GM23338 (cell line): Measurements from ENCODE around the gene ACP3. TPM values are rescaled to one million over a fixed set of nuclear protein-coding genes. Genes with fewer than 3 reads are reported as not detected.
A peak's percentile ranks its signal among the peaks of the same experiment; 100 is the strongest.
"Not testable (repeated sequence)": the region's sequence is repeated elsewhere in the genome, so short reads cannot be mapped to it uniquely, and the experiment has no call there.

Source experiments
- ATAC-seq: fragments of 200-7000 bp; cut with Tn5 transposase; 3 replicates; pipeline ENCODE4 v1.9.1; 2020
- DNase-seq: peaks from one replicate; pipeline ENCODE4 v3.0.0-alpha.2; 2015; ENCODE audit warnings: low spot score
- H2AFZ ChIP-seq: fragments of 200-600 bp; sonication (generic); 2 replicates; pipeline ENCODE4 v1.8.0; 2016; ENCODE audit warnings: antibody characterized with exemption, mild to moderate bottlenecking, moderate library complexity
- H3F3A ChIP-seq: fragments of 200-600 bp; sonication (generic); replicated peaks from 2 replicates; pipeline ENCODE4 v1.8.0; 2017; ENCODE audit warnings: antibody characterized with exemption, mixed run types, low read depth
- H3K27ac ChIP-seq: fragments of 200-600 bp; sonication (generic); 2 replicates; pipeline ENCODE4 v1.6.1; 2016; ENCODE audit warnings: low read depth
- H3K27me3 ChIP-seq: fragments of 200-600 bp; sonication (generic); 2 replicates; pipeline ENCODE4 v1.8.0; 2016; ENCODE audit warnings: mild to moderate bottlenecking, mixed run types, moderate library complexity; ENCODE audit not compliant: insufficient read depth
- H3K36me3 ChIP-seq: fragments of 200-600 bp; sonication (generic); 2 replicates; pipeline ENCODE4 v1.8.0; 2016; ENCODE audit warnings: mild to moderate bottlenecking; ENCODE audit not compliant: insufficient read depth
- H3K4me1 ChIP-seq: fragments of 200-600 bp; sonication (generic); 2 replicates; pipeline ENCODE4 v1.8.0; 2016; ENCODE audit warnings: mild to moderate bottlenecking, moderate library complexity; ENCODE audit not compliant: insufficient read depth
- H3K4me2 ChIP-seq: fragments of 200-600 bp; sonication (generic); 2 replicates; pipeline ENCODE4 v1.7.1; 2017; ENCODE audit warnings: mixed run types
- H3K4me3 ChIP-seq: fragments of 200-600 bp; sonication (generic); 2 replicates; pipeline ENCODE4 v1.6.1; 2016; ENCODE audit warnings: mixed run types
- H3K79me2 ChIP-seq: fragments of 200-600 bp; sonication (generic); replicated peaks from 2 replicates; pipeline ENCODE4 v1.8.0; 2017; ENCODE audit warnings: mild to moderate bottlenecking; ENCODE audit not compliant: insufficient read depth
- H3K9me2 ChIP-seq: fragments of 200-600 bp; sonication (generic); 2 replicates; pipeline ENCODE4 v1.8.0; 2017; ENCODE audit not compliant: insufficient read depth
- H4K20me1 ChIP-seq: fragments of 200-600 bp; sonication (generic); replicated peaks from 2 replicates; pipeline ENCODE4 v1.8.0; 2017; ENCODE audit warnings: mild to moderate bottlenecking; ENCODE audit not compliant: insufficient read depth
- H3K27ac Mint-ChIP-seq: 2 replicates; pipeline ENCODE4 v1.8.0; 2020; ENCODE audit warnings: inconsistent platforms, mild to moderate bottlenecking, moderate library complexity, mixed read lengths
- H3K27me3 Mint-ChIP-seq: 3 replicates; pipeline ENCODE4 v1.8.0; 2022; ENCODE audit warnings: low read depth, mild to moderate bottlenecking, moderate library complexity, mixed read lengths, inconsistent platforms; ENCODE audit not compliant: insufficient read depth, poor library complexity
- H3K36me3 Mint-ChIP-seq: 3 replicates; pipeline ENCODE4 v1.8.0; 2021; ENCODE audit warnings: low read depth, mild to moderate bottlenecking, inconsistent platforms, moderate library complexity, mixed read lengths
- H3K4me1 Mint-ChIP-seq: 3 replicates; pipeline ENCODE4 v1.8.0; 2020; ENCODE audit warnings: mild to moderate bottlenecking, inconsistent platforms, mixed read lengths
- H3K4me3 Mint-ChIP-seq: 3 replicates; pipeline ENCODE4 v1.8.0; 2021; ENCODE audit warnings: moderate library complexity, mild to moderate bottlenecking, inconsistent platforms, mixed read lengths
- H3K9me3 Mint-ChIP-seq: 3 replicates; pipeline ENCODE4 v1.8.0; 2020; ENCODE audit warnings: moderate library complexity, mild to moderate bottlenecking, inconsistent platforms, mixed read lengths
- EZH2 ChIP-seq: fragments of 200-600 bp; sonication (generic); IDR thresholded peaks from one replicate; pipeline ENCODE4 v1.8.0; 2017; ENCODE audit warnings: antibody characterized with exemption, mild to moderate bottlenecking, low read depth; ENCODE audit not compliant: unreplicated experiment
- EZH2phosphoT487 ChIP-seq: fragments of 200-600 bp; sonication (generic); IDR thresholded peaks from one replicate; pipeline ENCODE4 v1.8.1; 2018; ENCODE audit warnings: antibody characterized with exemption; ENCODE audit not compliant: unreplicated experiment
- JUNB ChIP-seq: IDR thresholded peaks from one replicate; pipeline ENCODE4 v1.6.1; 2016; ENCODE audit warnings: antibody characterized with exemption; ENCODE audit not compliant: unreplicated experiment
- POLR2AphosphoS5 ChIP-seq: IDR thresholded peaks from 2 replicates; pipeline ENCODE4 v1.6.1; 2016; ENCODE audit warnings: antibody characterized with exemption, low read depth
- ZNF114 ChIP-seq: fragments of 250-450 bp; sonication (Bioruptor Pico); IDR thresholded peaks from 2 replicates; pipeline ENCODE4 v1.5.0; 2020; ENCODE audit warnings: mild to moderate bottlenecking, moderate library complexity
- polyA plus RNA-seq: library from polyadenylated mRNA; unstranded; fragments of >200 nt; fragmentation: Nextera tagmentation; extraction: Ambion mirVana; gene quantifications from 2 replicates; pipeline ENCODE4 v1.2.1, GENCODE V29; 2016
- total RNA-seq: library from RNA; depleted of rRNA; stranded (reverse); fragments of >200 nt; shearing (Covaris generic); gene quantifications from 2 replicates; pipeline ENCODE4 v1.2.3, GENCODE V29; 2014
- TF ChIP-seq, protein P1 (sequence below), 2 experiments: fragments of 200-600 bp in 1 of 2; sonication (generic) in 1 of 2; conservative IDR thresholded peaks; 2 replicates each; pipeline versions ENCODE4 v1.5.1 to v1.6.1; 2016 to 2017; ENCODE audit warnings: antibody characterized with exemption in 2 of 2, low read depth in 2 of 2, mild to moderate bottlenecking in 2 of 2, moderate library complexity in 1 of 2
- TF ChIP-seq, protein P2 (sequence below): IDR thresholded peaks from 2 replicates; pipeline ENCODE4 v1.6.1; 2016; ENCODE audit warnings: antibody characterized with exemption

ACP3 gene
- total and polyA plus RNA-seq, 2 experiments from 2014 or later: 1.1 to 3.5 TPM

GRCh38 chr3:132395126-132395525, 77.9 kb downstream of the ACP3 start:
- H3K4me1 ChIP-seq: no peaks in the 10 kb centered on the region
- no peak overlapping the region for H3K27ac ChIP-seq
- no peak overlapping the region for H3K4me3 ChIP-seq
- Mint-ChIP-seq H3K36me3 (no peaks in the 10 kb centered on the region; the same call in 1 of the 3 replicates), H3K4me1 (peaks cover 7% of the 10 kb centered on the region), H3K27ac (no peak overlapping the region), H3K27me3 (peaks cover 4% of the 10 kb centered on the region), H3K9me3 (no peaks in the 10 kb centered on the region), H3K4me3 (no peak overlapping the region)
- no peaks in the 10 kb centered on the region for H3F3A ChIP-seq
- no peaks in the 10 kb centered on the region for H3K27me3 ChIP-seq
- H4K20me1 ChIP-seq: no peaks in the 10 kb centered on the region
- DNase-seq (peak; percentile 57), ATAC-seq (peak; percentile 77)
- H3K36me3 ChIP-seq: no peaks in the 10 kb centered on the region
- H3K4me2 ChIP-seq: no peak overlapping the region
- TF ChIP-seq, protein P1, sequence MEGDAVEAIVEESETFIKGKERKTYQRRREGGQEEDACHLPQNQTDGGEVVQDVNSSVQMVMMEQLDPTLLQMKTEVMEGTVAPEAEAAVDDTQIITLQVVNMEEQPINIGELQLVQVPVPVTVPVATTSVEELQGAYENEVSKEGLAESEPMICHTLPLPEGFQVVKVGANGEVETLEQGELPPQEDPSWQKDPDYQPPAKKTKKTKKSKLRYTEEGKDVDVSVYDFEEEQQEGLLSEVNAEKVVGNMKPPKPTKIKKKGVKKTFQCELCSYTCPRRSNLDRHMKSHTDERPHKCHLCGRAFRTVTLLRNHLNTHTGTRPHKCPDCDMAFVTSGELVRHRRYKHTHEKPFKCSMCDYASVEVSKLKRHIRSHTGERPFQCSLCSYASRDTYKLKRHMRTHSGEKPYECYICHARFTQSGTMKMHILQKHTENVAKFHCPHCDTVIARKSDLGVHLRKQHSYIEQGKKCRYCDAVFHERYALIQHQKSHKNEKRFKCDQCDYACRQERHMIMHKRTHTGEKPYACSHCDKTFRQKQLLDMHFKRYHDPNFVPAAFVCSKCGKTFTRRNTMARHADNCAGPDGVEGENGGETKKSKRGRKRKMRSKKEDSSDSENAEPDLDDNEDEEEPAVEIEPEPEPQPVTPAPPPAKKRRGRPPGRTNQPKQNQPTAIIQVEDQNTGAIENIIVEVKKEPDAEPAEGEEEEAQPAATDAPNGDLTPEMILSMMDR (conservative IDR thresholded peaks at IDR 0.05; ENCODE audit: low read depth in 2 of 2): peak in 1 of 2 experiments; percentile 21; a peak in 1 of 4 replicates
- TF ChIP-seq, protein P2, sequence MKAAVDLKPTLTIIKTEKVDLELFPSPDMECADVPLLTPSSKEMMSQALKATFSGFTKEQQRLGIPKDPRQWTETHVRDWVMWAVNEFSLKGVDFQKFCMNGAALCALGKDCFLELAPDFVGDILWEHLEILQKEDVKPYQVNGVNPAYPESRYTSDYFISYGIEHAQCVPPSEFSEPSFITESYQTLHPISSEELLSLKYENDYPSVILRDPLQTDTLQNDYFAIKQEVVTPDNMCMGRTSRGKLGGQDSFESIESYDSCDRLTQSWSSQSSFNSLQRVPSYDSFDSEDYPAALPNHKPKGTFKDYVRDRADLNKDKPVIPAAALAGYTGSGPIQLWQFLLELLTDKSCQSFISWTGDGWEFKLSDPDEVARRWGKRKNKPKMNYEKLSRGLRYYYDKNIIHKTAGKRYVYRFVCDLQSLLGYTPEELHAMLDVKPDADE: no peak
- H3K79me2 ChIP-seq: no peaks in the 10 kb centered on the region
- H3K9me2 ChIP-seq: no peaks in the 10 kb centered on the region
- H2AFZ ChIP-seq: no peak overlapping the region

DNA sequence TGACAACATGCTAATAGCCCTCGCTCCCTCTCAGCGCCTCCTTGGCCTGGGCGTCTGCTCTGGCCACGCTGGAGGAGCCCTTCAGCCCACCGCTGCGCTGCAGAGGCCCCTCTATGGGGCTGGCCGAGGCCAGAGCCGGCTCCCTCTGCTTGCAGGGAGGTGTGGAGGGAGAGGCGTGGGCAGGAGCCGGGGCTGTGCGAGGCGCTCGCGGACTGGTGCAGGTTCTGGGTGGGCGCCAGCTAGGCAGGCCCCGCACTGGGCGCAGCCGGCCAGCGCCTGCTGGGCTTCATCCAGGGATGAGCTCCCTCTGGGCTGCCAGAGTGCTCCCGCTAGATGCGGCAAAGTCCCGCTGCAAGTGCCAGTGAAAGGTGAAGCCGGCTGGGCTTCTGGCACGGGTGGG, 79.0 kb downstream of the ACP3 start:
- Mint-ChIP-seq H3K36me3 (no peaks in the 10 kb centered on the region; the same call in 1 of the 3 replicates), H3K9me3 (no peaks in the 10 kb centered on the region), H3K4me3 (no peak overlapping the region), H3K27ac (no peak overlapping the region), H3K27me3 (peaks cover 4% of the 10 kb centered on the region), H3K4me1 (peaks cover 7% of the 10 kb centered on the region)
- no peak for ATAC-seq
- Histone ChIP-seq H2AFZ (no peak overlapping the region), H3K27ac (no peak overlapping the region), H3K4me1 (no peaks in the 10 kb centered on the region), H4K20me1 (no peaks in the 10 kb centered on the region), H3K4me2 (no peak overlapping the region), H3K27me3 (no peaks in the 10 kb centered on the region), H3K79me2 (no peaks in the 10 kb centered on the region), H3F3A (no peaks in the 10 kb centered on the region), H3K4me3 (no peak overlapping the region), H3K36me3 (no peaks in the 10 kb centered on the region), H3K9me2 (no peaks in the 10 kb centered on the region)
- TF ChIP-seq, protein P1 (conservative IDR thresholded peaks at IDR 0.05; ENCODE audit: low read depth in 2 of 2): no peak
- TF ChIP-seq ZNF114 (CRISPR knock-in tag): no peak
- no peak for TF ChIP-seq POLR2AphosphoS5
- no peak for TF ChIP-seq EZH2
- no peak for TF ChIP-seq EZH2phosphoT487
- no peak for TF ChIP-seq JUNB
- DNase-seq: no peak

DNA sequence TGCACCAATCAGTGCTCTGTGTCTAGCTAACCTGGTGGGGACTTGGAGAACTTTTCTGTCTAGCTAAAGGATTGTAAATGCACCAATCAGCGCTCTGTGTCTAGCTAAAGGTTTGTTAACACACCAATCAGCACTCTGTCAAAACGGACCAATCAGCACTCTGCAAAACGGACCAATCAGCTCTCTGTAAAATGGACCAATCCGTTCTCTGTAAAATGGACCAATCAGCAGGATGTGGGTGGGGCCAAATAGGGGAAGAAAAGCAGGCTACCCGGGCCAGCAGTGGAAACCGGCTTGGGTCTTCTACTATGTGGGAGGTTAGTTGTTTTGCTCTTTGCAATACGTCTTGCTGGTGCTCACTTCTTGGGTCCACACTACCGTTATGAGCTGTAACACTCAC, 79.6 kb downstream of the ACP3 start:
- not testable (repeated sequence) for H3K27ac ChIP-seq, H3K27me3 Mint-ChIP-seq, H3K27ac Mint-ChIP-seq, H3K4me3 Mint-ChIP-seq, ATAC-seq, H3K36me3 ChIP-seq, H3K36me3 Mint-ChIP-seq, H3K4me2 ChIP-seq, H3K27me3 ChIP-seq, H3K4me1 ChIP-seq, H4K20me1 ChIP-seq, H2AFZ ChIP-seq, H3K9me2 ChIP-seq, H3K79me2 ChIP-seq, H3K4me3 ChIP-seq, DNase-seq, H3K4me1 Mint-ChIP-seq, H3F3A ChIP-seq, H3K9me3 Mint-ChIP-seq
